Raji (cell line): ENCODE results near the gene KSR2.

Source experiments
- POLR2A ChIP-seq: IDR thresholded peaks from 2 replicates; pipeline ENCODE4 v1.6.1; 2011; ENCODE audit warnings: low read depth, low read length, control low read depth; ENCODE audit not compliant: insufficient read depth

KSR2 gene

GRCh38 chr12:117882181-117882580, 86.6 kb downstream of the KSR2 start:
- no peak for TF ChIP-seq POLR2A

- no peak for TF ChIP-seq POLR2A
Observed at GRCh38 chr12:117881517-117881916, 87.3 kb downstream of the KSR2 start.

GRCh38 chr12:117878605-117879004, 90.2 kb downstream of the KSR2 start:
- no peak for TF ChIP-seq POLR2A

GRCh38 chr12:117876436-117876816, 92.4 kb downstream of the KSR2 start:
- TF ChIP-seq POLR2A: no peak

- TF ChIP-seq POLR2A: no peak
Observed at GRCh38 chr12:117875744-117876435, 92.9 kb downstream of the KSR2 start.

- no peak for TF ChIP-seq POLR2A
Observed at GRCh38 chr12:117874842-117875434, 93.9 kb downstream of the KSR2 start.

GRCh38 chr12:117872546-117873169, 96.1 kb downstream of the KSR2 start:
- no peak for TF ChIP-seq POLR2A

- no peak for TF ChIP-seq POLR2A
Observed at GRCh38 chr12:117869551-117869950, 99.2 kb downstream of the KSR2 start.

GRCh38 chr12:117867348-117867747, 101.4 kb downstream of the KSR2 start:
- no peak for TF ChIP-seq POLR2A

- TF ChIP-seq POLR2A: no peak
Observed at GRCh38 chr12:117865505-117865904, 103.3 kb downstream of the KSR2 start.

- TF ChIP-seq POLR2A: no peak
Observed at GRCh38 chr12:117863002-117863709, 105.6 kb downstream of the KSR2 start.

- TF ChIP-seq POLR2A: no peak
Observed at GRCh38 chr12:117861691-117862090, 107.1 kb downstream of the KSR2 start.

GRCh38 chr12:117860111-117860510, 108.7 kb downstream of the KSR2 start:
- TF ChIP-seq POLR2A: no peak

GRCh38 chr12:117857632-117858612, 110.9 kb downstream of the KSR2 start:
- TF ChIP-seq POLR2A: no peak

GRCh38 chr12:117855165-117855564, 113.6 kb downstream of the KSR2 start:
- no peak for TF ChIP-seq POLR2A
